Femur (tissue), 1 donor: ENCODE measurements around the gene CHD5.
A peak's percentile ranks its signal among the peaks of the same experiment; 100 is the strongest.
"Not testable (repeated sequence)": the region's sequence is repeated elsewhere in the genome, so short reads cannot be mapped to it uniquely, and the experiment has no call there.

ENCODE experiments used
- DNase-seq: peaks from one replicate; pipeline ENCODE4 v3.0.0-alpha.2; 2017

CHD5 gene

GRCh38 chr1:6081901-6082300, 98.2 kb downstream of the CHD5 start:
- no peak for DNase-seq

- peak; percentile 61 for DNase-seq
These were observed 99.7 kb downstream of the CHD5 start for GRCh38 chr1:6080469-6080868.

- no peak for DNase-seq
These were observed 102.2 kb downstream of the CHD5 start for GRCh38 chr1:6077919-6078318.

GRCh38 chr1:6077506-6077905, 102.6 kb downstream of the CHD5 start:
- no peak for DNase-seq

- DNase-seq: not testable (repeated sequence)
These were observed 103.1 kb downstream of the CHD5 start for GRCh38 chr1:6077061-6077460.

GRCh38 chr1:6075748-6076147, 104.4 kb downstream of the CHD5 start:
- DNase-seq: no peak

GRCh38 chr1:6074192-6074901, 105.8 kb downstream of the CHD5 start:
- no peak for DNase-seq

GRCh38 chr1:6073480-6074053, 106.6 kb downstream of the CHD5 start:
- DNase-seq: no peak

- no peak for DNase-seq
These were observed 107.2 kb downstream of the CHD5 start for GRCh38 chr1:6072774-6073479.

- DNase-seq: no peak
These were observed 108.9 kb downstream of the CHD5 start for GRCh38 chr1:6071219-6071618.

GRCh38 chr1:6070450-6070974, 109.6 kb downstream of the CHD5 start:
- DNase-seq: no peak

GRCh38 chr1:6069573-6069972, 110.5 kb downstream of the CHD5 start:
- DNase-seq: no peak

GRCh38 chr1:6068932-6069331, 111.2 kb downstream of the CHD5 start:
- DNase-seq: no peak

GRCh38 chr1:6068073-6068472, 112.0 kb downstream of the CHD5 start:
- DNase-seq: no peak

GRCh38 chr1:6066680-6067079, 113.4 kb downstream of the CHD5 start:
- no peak for DNase-seq

- no peak for DNase-seq
These were observed 114.8 kb downstream of the CHD5 start for GRCh38 chr1:6065093-6065858.

GRCh38 chr1:6063532-6064053, 116.5 kb downstream of the CHD5 start:
- not testable (repeated sequence) for DNase-seq

GRCh38 chr1:6062670-6063069, 117.5 kb downstream of the CHD5 start:
- DNase-seq: no peak

GRCh38 chr1:6059866-6060265, 120.3 kb downstream of the CHD5 start:
- DNase-seq: no peak

GRCh38 chr1:6057170-6057845, 122.8 kb downstream of the CHD5 start:
- DNase-seq: no peak

GRCh38 chr1:6056572-6056948, 123.6 kb downstream of the CHD5 start:
- no peak for DNase-seq

- DNase-seq: no peak
These were observed 125.5 kb downstream of the CHD5 start for GRCh38 chr1:6054596-6054995.

- no peak for DNase-seq
These were observed 126.9 kb downstream of the CHD5 start for GRCh38 chr1:6053206-6053546.
